GM06990 (cell line): Measurements from ENCODE around the gene TEKT3.

Source experiments
- DNase-seq: peaks from one replicate; pipeline ENCODE4 v3.0.0-alpha.2; 2011; ENCODE audit not compliant: insufficient read length; ENCODE audit errors: extremely low read depth
- H3K27me3 ChIP-seq: replicated peaks from 2 replicates; pipeline ENCODE4 v1.6.0; 2011; ENCODE audit warnings: low read length; ENCODE audit not compliant: control insufficient read depth, insufficient read depth
- H3K36me3 ChIP-seq: 2 replicates; pipeline ENCODE4 v1.5.1; 2011; ENCODE audit warnings: low read length; ENCODE audit not compliant: control insufficient read depth, insufficient read depth
- H3K4me3 ChIP-seq: replicated peaks from 2 replicates; pipeline ENCODE4 v1.5.1; 2011; ENCODE audit warnings: low read depth, mild to moderate bottlenecking, control low read depth, low read length
- TF ChIP-seq, protein P1 (sequence below): IDR thresholded peaks from 2 replicates; pipeline ENCODE4 v1.5.1; 2011; ENCODE audit warnings: low read length, control low read depth, mild to moderate bottlenecking, inconsistent platforms; ENCODE audit not compliant: insufficient read depth, poor library complexity, severe bottlenecking

TEKT3 gene

DNA sequence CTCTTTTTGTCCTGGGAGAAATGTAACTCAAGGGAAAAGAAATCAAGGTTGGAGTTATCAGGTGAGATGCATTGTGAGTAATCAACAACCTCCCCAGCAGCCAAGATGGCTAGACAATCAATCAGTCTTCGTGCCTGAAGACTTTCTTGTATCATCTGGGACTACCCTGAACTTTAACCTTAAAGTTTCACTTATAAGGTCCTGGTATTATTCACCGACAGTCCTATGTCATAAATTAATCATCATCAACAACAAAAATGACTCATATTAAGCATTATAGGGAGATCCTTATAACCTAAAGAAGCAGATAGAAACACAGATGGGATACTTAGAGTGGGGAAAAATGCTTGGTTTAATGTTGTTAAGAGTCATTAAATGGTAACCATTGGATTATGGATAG, 7.7 kb upstream of the TEKT3 start:
- Histone ChIP-seq H3K36me3 (no peaks in the 10 kb centered on the region), H3K27me3 (no peaks in the 10 kb centered on the region), H3K4me3 (no peak overlapping the region)
- TF ChIP-seq, protein P1, sequence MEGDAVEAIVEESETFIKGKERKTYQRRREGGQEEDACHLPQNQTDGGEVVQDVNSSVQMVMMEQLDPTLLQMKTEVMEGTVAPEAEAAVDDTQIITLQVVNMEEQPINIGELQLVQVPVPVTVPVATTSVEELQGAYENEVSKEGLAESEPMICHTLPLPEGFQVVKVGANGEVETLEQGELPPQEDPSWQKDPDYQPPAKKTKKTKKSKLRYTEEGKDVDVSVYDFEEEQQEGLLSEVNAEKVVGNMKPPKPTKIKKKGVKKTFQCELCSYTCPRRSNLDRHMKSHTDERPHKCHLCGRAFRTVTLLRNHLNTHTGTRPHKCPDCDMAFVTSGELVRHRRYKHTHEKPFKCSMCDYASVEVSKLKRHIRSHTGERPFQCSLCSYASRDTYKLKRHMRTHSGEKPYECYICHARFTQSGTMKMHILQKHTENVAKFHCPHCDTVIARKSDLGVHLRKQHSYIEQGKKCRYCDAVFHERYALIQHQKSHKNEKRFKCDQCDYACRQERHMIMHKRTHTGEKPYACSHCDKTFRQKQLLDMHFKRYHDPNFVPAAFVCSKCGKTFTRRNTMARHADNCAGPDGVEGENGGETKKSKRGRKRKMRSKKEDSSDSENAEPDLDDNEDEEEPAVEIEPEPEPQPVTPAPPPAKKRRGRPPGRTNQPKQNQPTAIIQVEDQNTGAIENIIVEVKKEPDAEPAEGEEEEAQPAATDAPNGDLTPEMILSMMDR, result no peak
- DNase-seq, result no peak

DNA sequence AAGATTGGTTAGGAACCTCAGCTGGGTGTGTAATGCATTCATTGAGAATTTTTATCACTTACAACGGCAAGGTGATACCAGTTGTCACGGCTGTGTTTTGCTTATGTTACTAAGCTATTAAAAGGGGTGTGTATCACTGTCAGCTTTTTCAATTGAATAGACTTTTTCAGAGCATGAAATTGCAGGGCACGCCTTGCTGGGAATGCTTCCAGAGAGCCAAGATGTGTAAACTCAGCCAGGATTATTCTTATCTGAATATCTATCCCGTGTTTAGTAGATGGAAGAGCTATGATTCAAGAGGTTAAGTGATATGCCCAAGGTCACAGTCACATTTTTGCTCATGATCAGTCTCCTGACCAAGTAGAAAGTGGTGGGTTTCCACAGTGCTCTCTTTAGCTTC, 6.6 kb upstream of the TEKT3 start:
- DNase-seq, result no peak
- no peaks in the 10 kb centered on the region for H3K36me3 ChIP-seq
- TF ChIP-seq, protein P1, result no peak
- no peak overlapping the region for H3K4me3 ChIP-seq
- no peaks in the 10 kb centered on the region for H3K27me3 ChIP-seq

DNA sequence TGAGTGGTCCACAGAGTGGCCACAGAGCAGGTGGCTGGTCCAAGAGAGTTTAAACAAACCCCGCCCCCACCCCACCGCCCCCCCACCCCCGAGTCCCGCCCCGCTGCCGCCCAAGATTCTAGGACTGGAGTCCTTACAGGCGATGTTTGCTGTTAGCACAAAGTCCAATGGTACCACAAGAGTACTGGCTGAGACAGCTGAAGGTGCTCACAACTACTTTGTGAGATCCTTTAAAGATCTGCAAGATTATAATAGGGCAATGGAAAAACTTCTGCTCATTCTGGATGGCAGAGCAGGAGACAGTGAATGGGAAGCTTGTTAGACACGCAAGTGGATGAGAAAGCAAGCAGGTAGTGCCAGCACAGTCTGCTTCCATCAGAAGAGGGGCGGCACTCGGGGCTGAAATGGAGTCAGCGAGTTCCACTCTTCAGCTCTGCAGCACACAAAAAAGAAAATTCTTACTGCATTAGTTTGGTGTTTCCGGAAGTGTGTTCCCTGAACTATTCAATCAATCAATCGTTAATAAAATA, 4.7 kb upstream of the TEKT3 start:
- Histone ChIP-seq H3K36me3 (no peaks in the 10 kb centered on the region), H3K4me3 (no peak overlapping the region), H3K27me3 (no peaks in the 10 kb centered on the region)
- TF ChIP-seq, protein P1, result no peak
- no peak for DNase-seq

DNA sequence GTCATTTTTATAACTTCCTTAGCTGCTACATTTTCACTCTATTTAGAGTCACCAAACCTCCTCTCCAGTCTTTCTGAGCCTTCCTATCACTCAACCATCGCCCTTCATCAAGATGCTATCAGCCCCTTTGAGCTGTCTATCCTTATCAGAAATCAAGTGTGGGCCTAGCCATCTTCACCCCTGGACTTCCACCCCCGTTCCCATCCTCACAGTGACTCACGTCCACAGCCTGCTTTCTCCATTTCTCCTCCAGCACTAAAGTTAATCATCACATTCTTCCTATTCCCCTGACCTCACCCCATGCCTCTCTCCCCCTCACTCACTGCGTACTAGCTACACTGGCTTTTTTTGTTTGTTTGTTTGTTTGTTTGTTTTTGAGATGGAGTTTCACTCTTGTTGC, 2.4 kb upstream of the TEKT3 start:
- Histone ChIP-seq H3K36me3 (no peaks in the 10 kb centered on the region), H3K27me3 (no peaks in the 10 kb centered on the region), H3K4me3 (no peak overlapping the region)
- no peak for DNase-seq
- TF ChIP-seq, protein P1, result no peak

DNA sequence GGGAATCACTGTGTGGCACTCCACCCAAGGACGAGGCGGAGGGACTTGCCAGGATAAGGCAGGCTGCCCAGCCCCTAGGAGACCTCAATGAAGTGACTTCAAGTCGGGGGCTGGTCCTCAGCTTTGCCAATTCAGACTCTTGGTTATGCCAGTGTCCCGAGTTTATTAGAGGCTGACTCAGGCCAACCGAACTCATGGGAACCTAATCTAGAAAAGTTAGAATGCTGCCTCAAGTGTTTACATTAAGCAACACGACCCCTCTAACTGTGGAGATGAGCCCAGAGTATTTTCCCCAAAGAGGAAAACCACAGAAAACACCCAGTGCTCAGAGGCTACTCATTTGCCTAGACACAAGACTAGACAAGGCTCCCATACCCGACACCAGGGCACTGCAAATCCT, 1.1 kb upstream of the TEKT3 start:
- TF ChIP-seq, protein P1, result no peak
- DNase-seq, result no peak
- H3K27me3 ChIP-seq, result no peaks in the 10 kb centered on the region
- H3K4me3 ChIP-seq, result no peak overlapping the region
- no peaks in the 10 kb centered on the region for H3K36me3 ChIP-seq

DNA sequence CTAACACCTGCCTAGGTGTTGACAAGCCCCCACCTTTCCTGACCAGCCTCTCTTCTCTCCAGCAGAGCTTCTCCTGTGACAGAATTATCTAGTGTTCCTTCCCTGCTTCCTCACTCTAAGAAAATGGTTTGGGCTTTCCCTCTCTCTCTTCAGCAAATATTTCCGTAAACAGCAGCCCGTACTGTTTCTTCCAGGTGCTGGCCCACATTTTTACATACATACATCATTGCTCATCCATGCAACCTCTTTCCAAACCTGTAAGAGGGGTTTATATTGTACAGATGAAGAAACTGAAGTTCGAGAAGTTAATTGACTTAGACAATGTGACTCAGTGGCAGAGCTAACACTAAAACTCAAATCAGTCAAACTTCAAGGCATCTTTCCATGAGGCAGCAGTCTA, 569 bp upstream of the TEKT3 start:
- no peak overlapping the region for H3K4me3 ChIP-seq
- TF ChIP-seq, protein P1, result no peak

More for the DNA sequence above, 569 bp upstream of the TEKT3 start:
- no peak for DNase-seq
- no peaks in the 10 kb centered on the region for H3K36me3 ChIP-seq
- H3K27me3 ChIP-seq, result no peaks in the 10 kb centered on the region
